Smooth muscle cell (in vitro differentiated cells): Measurements from ENCODE around the gene WDFY3. TPM values are rescaled to one million over a fixed set of nuclear protein-coding genes. Genes with fewer than 3 reads are reported as not detected.
"Not testable (repeated sequence)": the region's sequence is repeated elsewhere in the genome, so short reads cannot be mapped to it uniquely, and the experiment has no call there.

Experiments
- DNase-seq: peaks from one replicate; lab custom pipeline; 2025; ENCODE audit not compliant: unreplicated experiment; lab: John Stamatoyannopoulos, UW
- H2AFZ ChIP-seq: fragments of 200-600 bp; sonication (generic); 2 replicates; pipeline ENCODE4 v1.6.0; 2016; ENCODE audit warnings: antibody characterized with exemption, low read depth, mild to moderate bottlenecking
- H3F3A ChIP-seq: fragments of 200-600 bp; sonication (generic); 2 replicates; pipeline ENCODE4 v1.6.0; 2017; ENCODE audit warnings: antibody characterized with exemption, low read depth
- H3K27ac ChIP-seq: fragments of 200-600 bp; sonication (generic); 2 replicates; pipeline ENCODE4 v1.5.1; 2016; ENCODE audit warnings: low read depth, mild to moderate bottlenecking
- H3K27me3 ChIP-seq: fragments of 200-600 bp; sonication (generic); 2 replicates; pipeline ENCODE4 v1.6.1; 2016; ENCODE audit warnings: low read depth, mild to moderate bottlenecking
- H3K36me3 ChIP-seq: fragments of 200-600 bp; sonication (generic); 2 replicates; pipeline ENCODE4 v1.5.1; 2016; ENCODE audit warnings: low read depth
- H3K4me1 ChIP-seq: fragments of 200-600 bp; sonication (generic); 2 replicates; pipeline ENCODE4 v1.5.1; 2016; ENCODE audit warnings: low read depth
- H3K4me2 ChIP-seq: fragments of 200-600 bp; sonication (generic); 2 replicates; pipeline ENCODE4 v1.6.0; 2016; ENCODE audit warnings: mild to moderate bottlenecking
- H3K4me3 ChIP-seq: fragments of 200-600 bp; sonication (generic); 2 replicates; pipeline ENCODE4 v1.5.1; 2016; ENCODE audit warnings: mild to moderate bottlenecking
- H3K79me2 ChIP-seq: fragments of 200-600 bp; sonication (generic); 2 replicates; pipeline ENCODE4 v1.6.0; 2016; ENCODE audit warnings: low read depth, mild to moderate bottlenecking
- H3K9ac ChIP-seq: fragments of 200-600 bp; sonication (generic); 2 replicates; pipeline ENCODE4 v1.6.0; 2016; ENCODE audit warnings: low read depth
- H3K9me3 ChIP-seq: fragments of 200-600 bp; sonication (generic); replicated peaks from 2 replicates; pipeline ENCODE4 v1.5.1; 2016; ENCODE audit warnings: low read depth
- H4K20me1 ChIP-seq: fragments of 200-600 bp; sonication (generic); 2 replicates; pipeline ENCODE4 v1.6.0; 2016; ENCODE audit warnings: low read depth
- WGBS: methylation state at CpG from one replicate; pipeline ENCODE4 v1.1.7; 2016; ENCODE audit warnings: low lambda C conversion rate; 5-methylcytosine and 5-hydroxymethylcytosine counted together
- polyA plus RNA-seq: library from polyadenylated mRNA; unstranded; fragments of >200 nt; fragmentation: Nextera tagmentation; extraction: Ambion mirVana; gene quantifications from 2 replicates; pipeline ENCODE4 v1.2.1, GENCODE V29; 2016
- total RNA-seq: library from RNA; depleted of rRNA; stranded (reverse); fragments of >200 nt; gene quantifications from 2 replicates; pipeline ENCODE4 v1.2.3, GENCODE V29; 2014
- TF ChIP-seq, protein P1 (sequence below): fragments of 200-600 bp; sonication (generic); IDR thresholded peaks from 2 replicates; pipeline ENCODE4 v1.5.1; 2017; ENCODE audit warnings: borderline replicate concordance, mild to moderate bottlenecking, antibody characterized with exemption; ENCODE audit not compliant: insufficient read depth, poor library complexity, severe bottlenecking

WDFY3 gene
- total and polyA plus RNA-seq, 2 experiments from 2014 or later: 4.0 to 63.9 TPM

DNA sequence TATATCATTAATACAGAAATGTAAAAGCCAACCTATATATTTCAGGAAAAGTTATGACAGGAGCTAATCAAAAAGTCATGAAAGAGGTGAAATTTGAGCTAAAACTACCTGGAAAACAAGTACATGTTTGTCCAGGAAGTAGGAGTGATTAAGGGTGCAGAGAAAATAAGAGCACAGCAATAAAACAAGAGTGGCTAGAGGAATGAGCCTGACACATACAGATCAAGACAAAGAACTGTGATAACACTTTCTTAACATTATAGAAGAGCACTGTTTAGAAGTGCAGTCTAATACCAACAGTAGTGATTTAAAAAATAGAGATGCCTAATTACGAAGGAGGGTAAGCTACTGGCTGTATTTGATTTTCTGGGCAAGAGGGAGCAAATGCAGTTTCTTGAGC lies 125.1 kb downstream of the WDFY3 start:
- Histone ChIP-seq H3K36me3 (no peaks in the 10 kb centered on the region), H3K9ac (no peak overlapping the region), H3K27ac (no peak overlapping the region), H3K4me3 (no peak overlapping the region), H3K4me1 (no peaks in the 10 kb centered on the region), H3F3A (no peaks in the 10 kb centered on the region), H2AFZ (no peak overlapping the region), H3K4me2 (no peak overlapping the region), H4K20me1 (no peaks in the 10 kb centered on the region), H3K27me3 (no peaks in the 10 kb centered on the region), H3K9me3 (no peaks in the 10 kb centered on the region), H3K79me2 (peaks cover 6% of the 10 kb centered on the region)
- TF ChIP-seq, protein P1, sequence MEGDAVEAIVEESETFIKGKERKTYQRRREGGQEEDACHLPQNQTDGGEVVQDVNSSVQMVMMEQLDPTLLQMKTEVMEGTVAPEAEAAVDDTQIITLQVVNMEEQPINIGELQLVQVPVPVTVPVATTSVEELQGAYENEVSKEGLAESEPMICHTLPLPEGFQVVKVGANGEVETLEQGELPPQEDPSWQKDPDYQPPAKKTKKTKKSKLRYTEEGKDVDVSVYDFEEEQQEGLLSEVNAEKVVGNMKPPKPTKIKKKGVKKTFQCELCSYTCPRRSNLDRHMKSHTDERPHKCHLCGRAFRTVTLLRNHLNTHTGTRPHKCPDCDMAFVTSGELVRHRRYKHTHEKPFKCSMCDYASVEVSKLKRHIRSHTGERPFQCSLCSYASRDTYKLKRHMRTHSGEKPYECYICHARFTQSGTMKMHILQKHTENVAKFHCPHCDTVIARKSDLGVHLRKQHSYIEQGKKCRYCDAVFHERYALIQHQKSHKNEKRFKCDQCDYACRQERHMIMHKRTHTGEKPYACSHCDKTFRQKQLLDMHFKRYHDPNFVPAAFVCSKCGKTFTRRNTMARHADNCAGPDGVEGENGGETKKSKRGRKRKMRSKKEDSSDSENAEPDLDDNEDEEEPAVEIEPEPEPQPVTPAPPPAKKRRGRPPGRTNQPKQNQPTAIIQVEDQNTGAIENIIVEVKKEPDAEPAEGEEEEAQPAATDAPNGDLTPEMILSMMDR: no peak
- no peak for DNase-seq
- WGBS: 90% methylated on average over 1 of the region's 1 CpG

DNA sequence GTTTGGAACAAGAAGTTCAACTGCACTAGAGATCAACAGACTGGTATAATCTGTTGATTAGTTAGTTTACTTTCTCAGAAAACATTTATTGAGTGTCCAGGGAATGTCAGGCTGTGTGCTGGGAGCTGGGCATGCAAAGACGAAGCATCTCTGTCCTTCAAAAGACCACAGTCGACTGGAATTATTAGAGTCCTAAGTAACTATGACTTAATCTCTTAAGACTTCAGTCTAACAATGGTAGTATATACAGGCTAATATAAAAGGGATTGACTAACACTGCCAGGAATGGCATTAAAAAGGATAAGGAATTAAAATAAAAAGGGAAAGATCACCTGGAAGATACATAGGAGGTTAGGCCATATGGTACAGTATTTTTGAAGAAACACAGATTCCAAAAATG lies 128.7 kb downstream of the WDFY3 start:
- 52% methylated on average over 2 of the region's 2 CpGs for WGBS
- no peak for DNase-seq
- Histone ChIP-seq H3K9ac (no peak overlapping the region), H3K4me2 (no peak overlapping the region), H3K9me3 (no peaks in the 10 kb centered on the region), H4K20me1 (no peaks in the 10 kb centered on the region), H3K4me3 (no peak overlapping the region), H2AFZ (no peak overlapping the region), H3K79me2 (peaks cover 2% of the 10 kb centered on the region), H3F3A (no peaks in the 10 kb centered on the region), H3K36me3 (peaks cover 3% of the 10 kb centered on the region), H3K27ac (no peak overlapping the region), H3K27me3 (no peaks in the 10 kb centered on the region), H3K4me1 (no peaks in the 10 kb centered on the region)
- TF ChIP-seq, protein P1: no peak

DNA sequence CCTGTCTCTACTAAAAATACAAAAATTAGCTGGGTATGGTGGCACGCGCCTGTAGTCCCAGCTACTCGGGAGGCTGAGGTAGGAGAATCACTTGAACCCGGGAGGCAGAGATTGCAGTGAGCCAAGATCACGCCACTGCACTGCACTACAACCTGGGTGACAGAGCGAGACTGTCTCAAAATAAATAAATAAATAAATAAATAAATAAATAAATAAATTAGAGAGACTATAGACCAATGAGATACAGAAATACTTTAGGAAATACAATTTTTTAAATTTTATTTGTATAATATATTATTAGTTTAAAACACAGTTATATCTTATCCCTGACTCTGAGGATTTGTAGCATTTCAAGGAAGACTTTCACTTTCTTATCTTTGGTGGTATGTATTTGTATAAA lies 136.9 kb downstream of the WDFY3 start:
- not testable (repeated sequence) for H3K4me3 ChIP-seq, H3K9me3 ChIP-seq, H3K4me2 ChIP-seq, H3K4me1 ChIP-seq, DNase-seq, H3K9ac ChIP-seq, H3K27ac ChIP-seq, H3K79me2 ChIP-seq, H3F3A ChIP-seq, H3K27me3 ChIP-seq, H2AFZ ChIP-seq, H4K20me1 ChIP-seq
- 97% methylated on average over 6 of the region's 6 CpGs for WGBS
- H3K36me3 ChIP-seq: peaks cover 13% of the 10 kb centered on the region

DNA sequence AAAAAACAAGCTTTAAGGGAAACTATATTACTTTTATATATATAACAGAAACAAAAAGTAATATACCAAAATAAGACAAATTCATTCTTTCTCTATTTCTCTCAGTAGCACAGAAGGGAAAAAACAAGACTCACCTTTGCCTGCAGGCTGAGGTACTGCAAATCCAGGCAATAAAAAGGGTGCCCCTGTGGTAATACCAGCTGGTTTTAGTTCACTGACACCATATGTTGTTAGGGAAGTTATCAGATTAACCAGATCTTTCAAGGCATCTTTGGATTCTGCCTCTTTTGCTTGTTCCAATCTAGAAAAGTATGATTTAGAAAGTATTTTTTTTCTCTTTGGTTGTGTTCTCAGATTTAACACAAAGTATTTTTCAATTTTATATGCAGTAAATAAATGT lies 139.8 kb downstream of the WDFY3 start:
- no peak overlapping the region for H3K4me3 ChIP-seq
- no peak overlapping the region for H3K9ac ChIP-seq
- no peaks in the 10 kb centered on the region for H3K27me3 ChIP-seq
- H3K4me1 ChIP-seq: no peaks in the 10 kb centered on the region
- no peak overlapping the region for H2AFZ ChIP-seq
- H3K4me2 ChIP-seq: no peak overlapping the region
- no peak for DNase-seq
- no peaks in the 10 kb centered on the region for H3K9me3 ChIP-seq
- no peak overlapping the region for H3K27ac ChIP-seq
- TF ChIP-seq, protein P1: no peak
- H4K20me1 ChIP-seq: peaks cover 5% of the 10 kb centered on the region
- peaks cover 13% of the 10 kb centered on the region for H3K36me3 ChIP-seq
- H3K79me2 ChIP-seq: no peaks in the 10 kb centered on the region
- no peaks in the 10 kb centered on the region for H3F3A ChIP-seq
